Right renal pelvis (tissue), 4 donors: ENCODE data around the gene ZNF578. TPM values are rescaled to one million over a fixed set of nuclear protein-coding genes. Genes with fewer than 3 reads are reported as not detected.
"Not testable (repeated sequence)": the region's sequence is repeated elsewhere in the genome, so short reads cannot be mapped to it uniquely, and the experiment has no call there.

Source experiments
- DNase-seq, 4 donors: peaks; one replicate each; pipeline ENCODE4 v3.0.0-alpha.2; 2013; ENCODE audit warnings: low read depth in 4 of 4, low spot score in 3 of 4, missing footprints in 1 of 4
- polyA plus RNA-seq, 4 donors: library from polyadenylated mRNA; unstranded; fragments of 120-200 nt; gene quantifications; one replicate each; pipeline ENCODE4 v1.2.1, GENCODE V29; 2013; ENCODE audit not compliant: insufficient read length in 4 of 4

Gene ZNF578
- 1 to 10 TPM; 4.6 to 7.1 (median 5.8) TPM for polyA plus RNA-seq

- peak; percentile 74 to 84 (median 78) for DNase-seq
Observed at GRCh38 chr19:52453324-52454094, at the start of gene ZNF578. TSS of gene ZNF578 (plus strand) at chr19:52453553. CDS start at chr19:52501846, 48,293 bp downstream.

- no peak for DNase-seq
Observed at GRCh38 chr19:52410276-52410675, 43.1 kb upstream of the ZNF578 start.

GRCh38 chr19:52415711-52416110, 37.6 kb upstream of the ZNF578 start:
- DNase-seq, result no peak

GRCh38 chr19:52428937-52429336, 24.4 kb upstream of the ZNF578 start, which contains the start of gene ZNF534:
TSS of gene ZNF534 (plus strand) at chr19:52429148. CDS start at chr19:52431475, 2,327 bp downstream.
- no peak for DNase-seq

GRCh38 chr19:52442179-52442578, 11.2 kb upstream of the ZNF578 start:
- no peak for DNase-seq

- no peak for DNase-seq
Observed at GRCh38 chr19:52444506-52444905, 8.8 kb upstream of the ZNF578 start.

- no peak for DNase-seq
Observed at GRCh38 chr19:52451241-52451640, 2.1 kb upstream of the ZNF578 start.

- no peak for DNase-seq
Observed at GRCh38 chr19:52464798-52465470, 11.6 kb downstream of the ZNF578 start.

- DNase-seq, result no peak
Observed at GRCh38 chr19:52473655-52474350, 20.4 kb downstream of the ZNF578 start.

GRCh38 chr19:52474351-52475127, 21.2 kb downstream of the ZNF578 start:
- no peak for DNase-seq

GRCh38 chr19:52484111-52484743, 30.9 kb downstream of the ZNF578 start:
- DNase-seq, result not testable (repeated sequence)

- not testable (repeated sequence) for DNase-seq
Observed at GRCh38 chr19:52485064-52485463, 31.7 kb downstream of the ZNF578 start.

GRCh38 chr19:52485561-52486240, 32.3 kb downstream of the ZNF578 start:
- DNase-seq, result not testable (repeated sequence)

- peak in 3 of 4 donors; percentile 8 to 24 (median 15) for DNase-seq
Observed at GRCh38 chr19:52492201-52492993, 39.0 kb downstream of the ZNF578 start.

- peak in 2 of 4 donors; percentile 13 to 18 for DNase-seq
Observed at GRCh38 chr19:52492994-52493470, 39.7 kb downstream of the ZNF578 start.

GRCh38 chr19:52494518-52494917, 41.2 kb downstream of the ZNF578 start:
- no peak for DNase-seq

- no peak for DNase-seq
Observed at GRCh38 chr19:52498571-52498970, 45.2 kb downstream of the ZNF578 start.

GRCh38 chr19:52500474-52500873, 47.1 kb downstream of the ZNF578 start:
- DNase-seq, result not testable (repeated sequence)
